Neural cell (in vitro differentiated cells): Measurements from ENCODE around the gene RELL2. TPM values are rescaled to one million over a fixed set of nuclear protein-coding genes. Genes with fewer than 3 reads are reported as not detected.
A peak's percentile ranks its signal among the peaks of the same experiment; 100 is the strongest.

Experiments
- H2AFZ ChIP-seq: fragments of 200-600, 300-800 bp; sonication (generic), shearing (Covaris generic); 2 replicates; pipeline ENCODE4 v1.6.0; 2014; ENCODE audit warnings: low read depth, mild to moderate bottlenecking, antibody characterized with exemption, low read length, moderate library complexity
- H3F3A ChIP-seq: fragments of 200-600 bp; shearing (Covaris generic); 2 replicates; pipeline ENCODE4 v1.6.1; 2016; ENCODE audit warnings: mild to moderate bottlenecking, moderate library complexity, mixed read lengths, antibody characterized with exemption, low read length; ENCODE audit not compliant: insufficient read depth, poor library complexity, severe bottlenecking
- H3K27ac ChIP-seq: fragments of 200-600, 300-800 bp; sonication (generic), shearing (Covaris generic); 2 replicates; pipeline ENCODE4 v1.5.1; 2014; ENCODE audit warnings: mild to moderate bottlenecking, low read length, moderate library complexity
- H3K27me3 ChIP-seq: fragments of 300-800, 200-600 bp; sonication (generic), shearing (Covaris generic); 2 replicates; pipeline ENCODE4 v1.6.0; 2014; ENCODE audit warnings: mild to moderate bottlenecking, low read depth, low read length, moderate library complexity; ENCODE audit not compliant: insufficient read depth
- H3K36me3 ChIP-seq: fragments of 300-800, 200-600 bp; sonication (generic), shearing (Covaris generic); 2 replicates; pipeline ENCODE4 v1.5.1; 2014; ENCODE audit warnings: mild to moderate bottlenecking, antibody characterized with exemption, low read length, moderate library complexity; ENCODE audit not compliant: insufficient read depth
- H3K4me2 ChIP-seq: fragments of 300-800, 200-600 bp; sonication (generic), shearing (Covaris generic); 2 replicates; pipeline ENCODE4 v1.6.0; 2014; ENCODE audit warnings: mild to moderate bottlenecking, low read length
- H3K4me3 ChIP-seq: fragments of 300-800, 200-600 bp; sonication (generic), shearing (Covaris generic); 2 replicates; pipeline ENCODE4 v1.5.1; 2014; ENCODE audit warnings: mild to moderate bottlenecking, low read length, moderate library complexity
- H3K79me2 ChIP-seq: fragments of 200-600 bp; shearing (Covaris generic); replicated peaks from 2 replicates; pipeline ENCODE4 v1.6.0; 2014; ENCODE audit warnings: mild to moderate bottlenecking, low read length, moderate library complexity; ENCODE audit not compliant: insufficient read depth
- H3K9ac ChIP-seq: fragments of 300-800, 200-600 bp; sonication (generic), shearing (Covaris generic); 2 replicates; pipeline ENCODE4 v1.6.1; 2016; ENCODE audit warnings: mild to moderate bottlenecking, low read length, mixed read lengths
- H3K9me2 ChIP-seq: fragments of 200-600 bp; shearing (Covaris generic); 2 replicates; pipeline ENCODE4 v1.6.1; 2016; ENCODE audit warnings: mild to moderate bottlenecking, low read length, mixed read lengths; ENCODE audit not compliant: insufficient read depth
- H3K9me3 ChIP-seq: fragments of 200-600, 300-800 bp; sonication (generic), shearing (Covaris generic); 2 replicates; pipeline ENCODE4 v1.6.1; 2016; ENCODE audit warnings: mild to moderate bottlenecking, mixed run types, low read length, moderate library complexity, mixed read lengths
- H4K20me1 ChIP-seq: fragments of 200-600 bp; shearing (Covaris generic); 2 replicates; pipeline ENCODE4 v1.6.1; 2016; ENCODE audit warnings: mild to moderate bottlenecking, mixed run types; ENCODE audit not compliant: insufficient read depth
- EP300 ChIP-seq: fragments of 450-650 bp; conservative IDR thresholded peaks from 2 replicates; pipeline ENCODE4 v1.6.1; 2014; ENCODE audit warnings: antibody characterized with exemption, mild to moderate bottlenecking, moderate library complexity; ENCODE audit not compliant: poor library complexity, severe bottlenecking
- EZH2 ChIP-seq: fragments of 200-600, 300-800 bp; shearing (Covaris generic), sonication (generic); IDR thresholded peaks from 2 replicates; pipeline ENCODE4 v1.6.1; 2014; ENCODE audit warnings: antibody characterized with exemption, low read length, borderline replicate concordance, mild to moderate bottlenecking; ENCODE audit not compliant: insufficient read depth, poor library complexity, severe bottlenecking
- MXI1 ChIP-seq: fragments of 450-650 bp; conservative IDR thresholded peaks from 2 replicates; pipeline ENCODE4 v1.6.1; 2014; ENCODE audit warnings: antibody characterized with exemption, mild to moderate bottlenecking; ENCODE audit not compliant: poor library complexity, severe bottlenecking
- POLR2AphosphoS5 ChIP-seq: IDR thresholded peaks from 2 replicates; pipeline ENCODE4 v1.6.1; 2012
- RAD21 ChIP-seq: fragments of 450-650 bp; conservative IDR thresholded peaks from 2 replicates; pipeline ENCODE4 v1.6.1; 2014; ENCODE audit warnings: antibody characterized with exemption, mild to moderate bottlenecking, moderate library complexity
- SMC3 ChIP-seq: fragments of 450-650 bp; conservative IDR thresholded peaks from 2 replicates; pipeline ENCODE4 v1.6.1; 2014; ENCODE audit warnings: antibody characterized with exemption, mild to moderate bottlenecking, moderate library complexity; ENCODE audit not compliant: poor library complexity
- TAF1 ChIP-seq: IDR thresholded peaks from 2 replicates; pipeline ENCODE4 v1.6.1; 2012; ENCODE audit warnings: low read depth
- polyA plus RNA-seq: library from polyadenylated mRNA; depleted of rRNA; stranded (reverse); fragments of >200 nt; gene quantifications from 2 replicates; pipeline ENCODE4 v1.2.3, GENCODE V29; 2014
- TF ChIP-seq, protein P1 (sequence below): fragments of 450-650 bp; IDR thresholded peaks from 2 replicates; pipeline ENCODE4 v1.5.1; 2014; ENCODE audit warnings: antibody characterized with exemption, mild to moderate bottlenecking, moderate library complexity; ENCODE audit not compliant: poor library complexity, severe bottlenecking
- TF ChIP-seq, protein P2 (sequence below): IDR thresholded peaks from 2 replicates; pipeline ENCODE4 v1.6.1; 2012; ENCODE audit warnings: borderline replicate concordance

Gene RELL2
- polyA plus RNA-seq, 1 donor from 2014 or later = 44.9 TPM

DNA sequence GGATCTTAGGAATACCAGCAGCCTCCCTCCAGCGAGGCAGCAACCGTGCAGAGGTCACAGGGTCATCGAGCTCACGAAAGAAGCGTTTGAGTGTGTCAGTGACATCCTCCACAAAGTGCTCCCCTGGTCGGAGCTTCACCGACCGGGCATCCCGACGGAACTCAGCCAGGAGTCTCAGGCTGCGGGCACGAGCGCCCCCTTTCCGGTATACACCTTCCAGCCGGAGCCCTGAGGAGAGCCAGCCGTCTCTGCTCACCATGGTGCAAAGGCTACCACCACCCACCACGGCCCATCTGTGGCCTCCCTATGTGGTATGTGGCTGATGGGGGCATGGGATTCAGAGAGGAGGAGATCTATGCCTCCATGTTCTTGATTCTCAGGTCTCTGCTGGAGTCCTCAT, 25.2 kb downstream of the RELL2 start:
- H3K27ac ChIP-seq = no peak overlapping the region
- TF ChIP-seq, protein P1, sequence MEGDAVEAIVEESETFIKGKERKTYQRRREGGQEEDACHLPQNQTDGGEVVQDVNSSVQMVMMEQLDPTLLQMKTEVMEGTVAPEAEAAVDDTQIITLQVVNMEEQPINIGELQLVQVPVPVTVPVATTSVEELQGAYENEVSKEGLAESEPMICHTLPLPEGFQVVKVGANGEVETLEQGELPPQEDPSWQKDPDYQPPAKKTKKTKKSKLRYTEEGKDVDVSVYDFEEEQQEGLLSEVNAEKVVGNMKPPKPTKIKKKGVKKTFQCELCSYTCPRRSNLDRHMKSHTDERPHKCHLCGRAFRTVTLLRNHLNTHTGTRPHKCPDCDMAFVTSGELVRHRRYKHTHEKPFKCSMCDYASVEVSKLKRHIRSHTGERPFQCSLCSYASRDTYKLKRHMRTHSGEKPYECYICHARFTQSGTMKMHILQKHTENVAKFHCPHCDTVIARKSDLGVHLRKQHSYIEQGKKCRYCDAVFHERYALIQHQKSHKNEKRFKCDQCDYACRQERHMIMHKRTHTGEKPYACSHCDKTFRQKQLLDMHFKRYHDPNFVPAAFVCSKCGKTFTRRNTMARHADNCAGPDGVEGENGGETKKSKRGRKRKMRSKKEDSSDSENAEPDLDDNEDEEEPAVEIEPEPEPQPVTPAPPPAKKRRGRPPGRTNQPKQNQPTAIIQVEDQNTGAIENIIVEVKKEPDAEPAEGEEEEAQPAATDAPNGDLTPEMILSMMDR = no peak
- TF ChIP-seq RAD21 (no peak), EZH2 (no peak), EP300 (no peak), POLR2AphosphoS5 (no peak), MXI1 (no peak), SMC3 (no peak), TAF1 (no peak)
- TF ChIP-seq, protein P2, sequence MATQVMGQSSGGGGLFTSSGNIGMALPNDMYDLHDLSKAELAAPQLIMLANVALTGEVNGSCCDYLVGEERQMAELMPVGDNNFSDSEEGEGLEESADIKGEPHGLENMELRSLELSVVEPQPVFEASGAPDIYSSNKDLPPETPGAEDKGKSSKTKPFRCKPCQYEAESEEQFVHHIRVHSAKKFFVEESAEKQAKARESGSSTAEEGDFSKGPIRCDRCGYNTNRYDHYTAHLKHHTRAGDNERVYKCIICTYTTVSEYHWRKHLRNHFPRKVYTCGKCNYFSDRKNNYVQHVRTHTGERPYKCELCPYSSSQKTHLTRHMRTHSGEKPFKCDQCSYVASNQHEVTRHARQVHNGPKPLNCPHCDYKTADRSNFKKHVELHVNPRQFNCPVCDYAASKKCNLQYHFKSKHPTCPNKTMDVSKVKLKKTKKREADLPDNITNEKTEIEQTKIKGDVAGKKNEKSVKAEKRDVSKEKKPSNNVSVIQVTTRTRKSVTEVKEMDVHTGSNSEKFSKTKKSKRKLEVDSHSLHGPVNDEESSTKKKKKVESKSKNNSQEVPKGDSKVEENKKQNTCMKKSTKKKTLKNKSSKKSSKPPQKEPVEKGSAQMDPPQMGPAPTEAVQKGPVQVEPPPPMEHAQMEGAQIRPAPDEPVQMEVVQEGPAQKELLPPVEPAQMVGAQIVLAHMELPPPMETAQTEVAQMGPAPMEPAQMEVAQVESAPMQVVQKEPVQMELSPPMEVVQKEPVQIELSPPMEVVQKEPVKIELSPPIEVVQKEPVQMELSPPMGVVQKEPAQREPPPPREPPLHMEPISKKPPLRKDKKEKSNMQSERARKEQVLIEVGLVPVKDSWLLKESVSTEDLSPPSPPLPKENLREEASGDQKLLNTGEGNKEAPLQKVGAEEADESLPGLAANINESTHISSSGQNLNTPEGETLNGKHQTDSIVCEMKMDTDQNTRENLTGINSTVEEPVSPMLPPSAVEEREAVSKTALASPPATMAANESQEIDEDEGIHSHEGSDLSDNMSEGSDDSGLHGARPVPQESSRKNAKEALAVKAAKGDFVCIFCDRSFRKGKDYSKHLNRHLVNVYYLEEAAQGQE = no peak
- no peaks in the 10 kb centered on the region for H3F3A ChIP-seq
- H3K4me3 ChIP-seq = no peak overlapping the region
- no peak overlapping the region for H3K9ac ChIP-seq
- no peak overlapping the region for H2AFZ ChIP-seq
- H3K36me3 ChIP-seq = no peaks in the 10 kb centered on the region
- H4K20me1 ChIP-seq = no peaks in the 10 kb centered on the region
- no peaks in the 10 kb centered on the region for H3K27me3 ChIP-seq
- no peaks in the 10 kb centered on the region for H3K79me2 ChIP-seq
- H3K4me2 ChIP-seq = no peak overlapping the region
- H3K9me3 ChIP-seq = no peaks in the 10 kb centered on the region
- no peaks in the 10 kb centered on the region for H3K9me2 ChIP-seq

DNA sequence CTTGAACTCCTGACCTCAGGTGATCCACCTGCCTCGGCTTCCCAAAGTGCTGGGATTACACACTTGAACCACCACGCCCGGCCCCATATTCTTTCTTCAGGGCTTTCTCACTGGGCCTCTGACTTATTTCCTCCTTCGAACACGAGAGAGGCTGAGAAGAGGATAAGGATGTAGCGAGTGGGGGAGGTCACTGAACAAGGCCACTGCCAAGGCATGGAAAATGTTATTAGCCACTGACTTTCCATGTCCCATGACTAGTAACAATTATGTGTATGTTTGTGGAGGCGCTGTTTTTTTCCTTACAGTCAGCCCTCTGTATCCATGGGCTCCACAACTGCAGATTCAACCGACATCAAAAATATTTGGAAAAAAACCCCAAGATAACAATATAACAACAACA, 26.7 kb downstream of the RELL2 start:
- Histone ChIP-seq H3K9me2 (no peaks in the 10 kb centered on the region), H3K9me3 (no peaks in the 10 kb centered on the region), H3K36me3 (no peaks in the 10 kb centered on the region), H2AFZ (no peak overlapping the region), H3F3A (no peaks in the 10 kb centered on the region), H3K27ac (no peak overlapping the region), H3K4me3 (no peak overlapping the region), H4K20me1 (no peaks in the 10 kb centered on the region), H3K27me3 (no peaks in the 10 kb centered on the region), H3K9ac (no peak overlapping the region), H3K79me2 (no peaks in the 10 kb centered on the region), H3K4me2 (no peak overlapping the region)
- no peak for TF ChIP-seq MXI1

DNA sequence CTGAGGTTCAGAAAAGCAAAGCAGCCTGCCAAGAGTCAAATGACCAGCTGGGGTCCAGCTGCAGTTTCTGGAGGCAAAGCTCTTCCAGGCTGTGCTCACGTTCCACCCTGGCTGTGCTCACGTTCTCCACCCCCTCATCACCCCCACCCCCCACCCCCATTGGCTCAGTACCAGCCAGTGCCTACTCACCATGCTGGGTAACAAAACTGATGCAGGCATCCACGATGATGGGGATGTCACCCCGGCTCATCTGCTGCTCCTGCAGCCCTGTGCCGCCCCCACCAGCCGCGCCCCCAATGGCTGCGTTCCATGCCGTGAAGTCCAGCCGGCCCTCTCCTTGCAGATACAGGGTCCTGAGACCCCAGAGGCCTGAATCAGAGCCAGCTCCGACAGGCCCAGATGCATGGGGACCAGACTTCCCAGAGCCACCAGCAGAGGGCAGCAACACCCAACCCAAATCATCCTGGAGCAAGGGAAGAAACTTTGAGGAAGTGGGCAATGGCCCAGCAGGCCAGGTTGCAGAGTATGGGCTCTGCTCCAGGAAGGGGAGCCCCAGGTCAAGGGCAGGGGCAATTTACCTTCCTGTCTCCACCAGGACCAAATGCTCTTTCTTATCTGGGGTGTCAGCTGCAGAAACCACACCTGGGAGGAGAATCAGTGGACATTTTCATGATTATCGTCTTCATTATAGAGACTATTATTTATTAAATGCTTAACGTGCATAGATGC, 28.1 kb downstream of the RELL2 start:
- Histone ChIP-seq H3K4me3 (no peak overlapping the region), H3K9me3 (no peaks in the 10 kb centered on the region), H3K27me3 (no peaks in the 10 kb centered on the region), H4K20me1 (no peaks in the 10 kb centered on the region), H3F3A (no peaks in the 10 kb centered on the region), H3K36me3 (no peaks in the 10 kb centered on the region), H3K9ac (no peak overlapping the region), H3K79me2 (no peaks in the 10 kb centered on the region), H3K9me2 (no peaks in the 10 kb centered on the region), H2AFZ (no peak overlapping the region), H3K27ac (no peak overlapping the region), H3K4me2 (no peak overlapping the region)
- TF ChIP-seq, protein P2 = no peak
- no peak for TF ChIP-seq EP300
- TF ChIP-seq RAD21 = peak; percentile 90
- no peak for TF ChIP-seq MXI1
- TF ChIP-seq SMC3 = peak; percentile 92
- no peak for TF ChIP-seq POLR2AphosphoS5
- TF ChIP-seq EZH2 = no peak
- TF ChIP-seq, protein P1 = peak; percentile 91
- TF ChIP-seq TAF1 = no peak
